GM10266 (cell line): ENCODE results near the gene HOXA10.

Experiments used
- DNase-seq: peaks from one replicate; pipeline ENCODE4 v3.0.0; 2012; ENCODE audit errors: extremely low spot score
- TF ChIP-seq, protein P1 (sequence below): IDR thresholded peaks from 2 replicates; pipeline ENCODE4 v1.5.1; 2012; ENCODE audit warnings: mild to moderate bottlenecking, low read depth; ENCODE audit not compliant: control insufficient read depth, insufficient read depth; ENCODE audit errors: missing control alignments

HOXA10 gene

GRCh38 chr7:27208998-27209397, 34.9 kb upstream of the HOXA10 start:
- TF ChIP-seq, protein P1, sequence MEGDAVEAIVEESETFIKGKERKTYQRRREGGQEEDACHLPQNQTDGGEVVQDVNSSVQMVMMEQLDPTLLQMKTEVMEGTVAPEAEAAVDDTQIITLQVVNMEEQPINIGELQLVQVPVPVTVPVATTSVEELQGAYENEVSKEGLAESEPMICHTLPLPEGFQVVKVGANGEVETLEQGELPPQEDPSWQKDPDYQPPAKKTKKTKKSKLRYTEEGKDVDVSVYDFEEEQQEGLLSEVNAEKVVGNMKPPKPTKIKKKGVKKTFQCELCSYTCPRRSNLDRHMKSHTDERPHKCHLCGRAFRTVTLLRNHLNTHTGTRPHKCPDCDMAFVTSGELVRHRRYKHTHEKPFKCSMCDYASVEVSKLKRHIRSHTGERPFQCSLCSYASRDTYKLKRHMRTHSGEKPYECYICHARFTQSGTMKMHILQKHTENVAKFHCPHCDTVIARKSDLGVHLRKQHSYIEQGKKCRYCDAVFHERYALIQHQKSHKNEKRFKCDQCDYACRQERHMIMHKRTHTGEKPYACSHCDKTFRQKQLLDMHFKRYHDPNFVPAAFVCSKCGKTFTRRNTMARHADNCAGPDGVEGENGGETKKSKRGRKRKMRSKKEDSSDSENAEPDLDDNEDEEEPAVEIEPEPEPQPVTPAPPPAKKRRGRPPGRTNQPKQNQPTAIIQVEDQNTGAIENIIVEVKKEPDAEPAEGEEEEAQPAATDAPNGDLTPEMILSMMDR: no peak
- no peak for DNase-seq

- DNase-seq: no peak
- TF ChIP-seq, protein P1: no peak
These were observed 33.3 kb upstream of the HOXA10 start for GRCh38 chr7:27207348-27207985.

- TF ChIP-seq, protein P1: no peak
- no peak for DNase-seq
These were observed 31.5 kb upstream of the HOXA10 start for GRCh38 chr7:27205325-27206280.

DNA sequence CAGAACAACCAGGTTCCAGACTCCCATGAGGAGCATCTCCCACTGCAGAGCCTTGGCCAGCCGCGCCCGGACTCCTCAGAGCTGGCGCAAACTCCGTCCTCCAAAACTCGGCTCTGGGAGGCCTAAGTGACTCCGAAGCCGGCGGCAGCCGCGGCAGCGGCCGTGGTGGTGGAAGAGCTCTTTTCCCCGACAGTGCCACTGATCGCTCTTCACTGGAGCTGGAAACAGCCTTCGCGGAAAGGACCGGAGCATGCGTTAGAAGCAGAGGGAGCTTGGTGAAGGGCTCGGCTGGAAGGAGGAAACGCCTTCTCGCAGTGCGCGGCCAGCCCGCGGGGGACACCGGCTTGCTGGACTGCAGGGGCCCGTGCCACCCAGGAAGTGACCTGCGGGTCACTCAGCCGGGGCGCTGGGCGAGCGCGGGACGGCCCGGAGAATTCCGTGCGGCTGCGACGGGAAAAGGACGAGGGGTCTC, 30.8 kb upstream of the HOXA10 start:
- TF ChIP-seq, protein P1: no peak
- DNase-seq: no peak

- DNase-seq: no peak
- TF ChIP-seq, protein P1: no peak
These were observed 30.0 kb upstream of the HOXA10 start for GRCh38 chr7:27203964-27204594.

DNA sequence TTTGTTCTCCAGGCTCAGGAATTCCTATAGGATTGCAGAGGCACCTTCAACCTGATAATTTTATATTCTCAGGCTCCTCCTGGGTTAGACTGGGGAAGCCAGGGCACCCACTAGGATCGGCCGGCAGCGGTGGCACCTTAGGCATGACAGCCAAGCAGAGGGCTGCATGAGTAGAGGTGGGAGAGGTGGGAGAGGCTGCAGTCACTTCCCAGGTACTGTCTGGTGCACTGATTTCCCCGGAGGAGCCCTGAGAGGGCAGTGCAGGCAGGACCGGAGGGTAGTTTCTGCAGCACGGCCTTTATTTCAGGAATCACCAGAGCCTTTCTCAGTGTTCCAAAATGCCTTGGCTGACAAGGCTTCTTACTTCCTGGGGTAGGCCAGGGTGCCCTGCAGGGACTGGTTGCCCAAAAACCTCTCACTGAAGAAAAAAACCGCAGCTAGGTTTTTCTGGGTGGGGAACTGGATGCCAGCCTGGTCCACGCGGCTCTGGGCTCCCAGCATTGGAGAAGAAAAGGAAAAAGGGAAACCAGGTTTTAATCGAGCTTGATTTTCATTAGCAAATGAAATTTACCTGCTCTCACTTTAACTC, 29.3 kb upstream of the HOXA10 start:
- no peak for DNase-seq
- TF ChIP-seq, protein P1: no peak
